SK-N-MC (cell line): ENCODE data around the gene CAPSL.

ENCODE experiments used
- EZH2 ChIP-seq: fragments of 200-600 bp; sonication (generic); IDR thresholded peaks from one replicate; pipeline ENCODE4 v1.6.1; 2017; ENCODE audit warnings: antibody characterized with exemption
- FOXP2 ChIP-seq: optimal IDR thresholded peaks from 2 replicates; pipeline ENCODE3; 2011; ENCODE audit warnings: mild to moderate bottlenecking, moderate library complexity; ENCODE audit not compliant: insufficient read depth; ENCODE audit errors: extremely low read length, control extremely low read depth
- POLR2AphosphoS5 ChIP-seq: IDR thresholded peaks from 2 replicates; pipeline ENCODE4 v1.6.1; 2012; ENCODE audit warnings: mild to moderate bottlenecking, low read depth, low read length, borderline replicate concordance

GRCh38 chr5:35939639-35940038 lies 1.2 kb upstream of the CAPSL start:
- TF ChIP-seq POLR2AphosphoS5 (no peak), FOXP2 (no peak), EZH2 (no peak)
